WTC11 (cell line): Measurements from ENCODE around the gene FRAT2. TPM values are rescaled to one million over a fixed set of nuclear protein-coding genes. Genes with fewer than 3 reads are reported as not detected.
A peak's percentile ranks its signal among the peaks of the same experiment; 100 is the strongest.

ENCODE experiments used
- ATAC-seq: fragments of 200-7000 bp; cut with Tn5 transposase; 2 replicates; pipeline ENCODE4 v1.10.0; 2021; ENCODE audit warnings: mild to moderate bottlenecking, moderate library complexity
- CTCF ChIA-PET: fragments of 300-600 bp; sonication (Branson Sonifier 250); formaldehyde crosslinking; loops from one replicate; lab custom pipeline; 2021; ENCODE audit warnings: antibody characterized with exemption; lab: Charles Lee
- POLR2A ChIA-PET: fragments of 350-600 bp; sonication (Branson Sonifier 250); formaldehyde crosslinking; loops from one replicate; lab custom pipeline; 2021; ENCODE audit warnings: antibody characterized with exemption; lab: Charles Lee
- DNase-seq: peaks from one replicate; pipeline ENCODE4 v3.0.0; 2021; ENCODE audit warnings: low spot score
- H3K27ac Mint-ChIP-seq: 2 replicates; pipeline ENCODE4 v1.8.0; 2021; ENCODE audit warnings: mixed read lengths
- H3K27me3 Mint-ChIP-seq: 2 replicates; pipeline ENCODE4 v1.8.0; 2021; ENCODE audit warnings: low read depth, mild to moderate bottlenecking, moderate library complexity, mixed read lengths
- H3K36me3 Mint-ChIP-seq: 2 replicates; pipeline ENCODE4 v1.8.0; 2021; ENCODE audit warnings: mixed read lengths
- H3K4me1 Mint-ChIP-seq: 2 replicates; pipeline ENCODE4 v1.8.0; 2022; ENCODE audit warnings: mixed read lengths
- H3K4me3 Mint-ChIP-seq: 2 replicates; pipeline ENCODE4 v1.8.0; 2021; ENCODE audit warnings: mild to moderate bottlenecking, moderate library complexity, mixed read lengths
- H3K9me3 Mint-ChIP-seq: 2 replicates; pipeline ENCODE4 v1.8.0; 2021; ENCODE audit warnings: mixed read lengths
- CBFB ChIP-seq: sonication (generic); formaldehyde crosslinking; IDR thresholded peaks from 2 replicates; pipeline ENCODE4 v1.8.1; 2022; ENCODE audit warnings: mild to moderate bottlenecking, low read depth, missing genetic modification reagents
- EMX1 ChIP-seq: fragments of 250-450 bp; sonication (Bioruptor Pico); IDR thresholded peaks from 2 replicates; pipeline ENCODE4 v1.8.0; 2021; ENCODE audit warnings: mild to moderate bottlenecking
- ESRRA ChIP-seq: sonication (generic); formaldehyde crosslinking; IDR thresholded peaks from 2 replicates; pipeline ENCODE4 v1.8.1; 2022; ENCODE audit warnings: mild to moderate bottlenecking, missing genetic modification reagents, borderline replicate concordance
- GTF2I ChIP-seq: fragments of 250-450 bp; sonication (Bioruptor Pico); conservative IDR thresholded peaks from 2 replicates; pipeline ENCODE4 v1.4.0; 2021; ENCODE audit warnings: mild to moderate bottlenecking
- JAZF1 ChIP-seq: fragments of 250-450 bp; sonication (Bioruptor Pico); IDR thresholded peaks from 2 replicates; pipeline ENCODE4 v1.9.0; 2021; ENCODE audit warnings: moderate library complexity, mild to moderate bottlenecking, inconsistent platforms
- MYBL2 ChIP-seq: sonication (generic); formaldehyde crosslinking; IDR thresholded peaks from 2 replicates; pipeline ENCODE4 v1.8.1; 2023; ENCODE audit warnings: mild to moderate bottlenecking, moderate library complexity, missing genetic modification reagents
- NFATC4 ChIP-seq: fragments of 250-450 bp; sonication (Bioruptor Pico); IDR thresholded peaks from 2 replicates; pipeline ENCODE4 v1.9.0; 2021; ENCODE audit warnings: mild to moderate bottlenecking
- NFYB ChIP-seq: sonication (generic); formaldehyde crosslinking; conservative IDR thresholded peaks from 2 replicates; pipeline ENCODE4 v1.8.0; 2022; ENCODE audit warnings: low read depth, missing genetic modification reagents
- NR3C1 ChIP-seq: sonication (generic); formaldehyde crosslinking; conservative IDR thresholded peaks from 2 replicates; pipeline ENCODE4 v1.8.1; 2023; ENCODE audit warnings: low read depth, mild to moderate bottlenecking, missing genetic modification reagents
- PRRX2 ChIP-seq: fragments of 250-450 bp; sonication (Bioruptor Pico); IDR thresholded peaks from 2 replicates; pipeline ENCODE4 v1.8.0; 2021; ENCODE audit warnings: mild to moderate bottlenecking
- SMAD3 ChIP-seq: sonication (generic); formaldehyde crosslinking; IDR thresholded peaks from 2 replicates; pipeline ENCODE4 v1.8.0; 2022; ENCODE audit warnings: missing genetic modification reagents, mild to moderate bottlenecking, borderline replicate concordance
- SMAD4 ChIP-seq: sonication (generic); formaldehyde crosslinking; IDR thresholded peaks from 2 replicates; pipeline ENCODE4 v1.8.0; 2022; ENCODE audit warnings: mild to moderate bottlenecking, missing genetic modification reagents
- TCF7 ChIP-seq: sonication (generic); formaldehyde crosslinking; IDR thresholded peaks from 2 replicates; pipeline ENCODE4 v1.8.0; 2022; ENCODE audit warnings: mild to moderate bottlenecking, low read depth, missing genetic modification reagents, moderate library complexity
- TEAD1 ChIP-seq: sonication (generic); formaldehyde crosslinking; IDR thresholded peaks from 2 replicates; pipeline ENCODE4 v1.8.0; 2022; ENCODE audit warnings: mild to moderate bottlenecking, missing genetic modification reagents
- TEAD4 ChIP-seq: sonication (generic); formaldehyde crosslinking; IDR thresholded peaks from 2 replicates; pipeline ENCODE4 v1.8.0; 2022; ENCODE audit warnings: mild to moderate bottlenecking, missing genetic modification reagents
- TP53 ChIP-seq: sonication (generic); formaldehyde crosslinking; IDR thresholded peaks from 2 replicates; pipeline ENCODE4 v1.8.1; 2023; ENCODE audit warnings: mild to moderate bottlenecking, missing genetic modification reagents
- ZNF121 ChIP-seq: sonication (generic); formaldehyde crosslinking; IDR thresholded peaks from 2 replicates; pipeline ENCODE4 v1.8.0; 2023; ENCODE audit warnings: missing genetic modification reagents
- ZNF263 ChIP-seq: sonication (generic); formaldehyde crosslinking; IDR thresholded peaks from 2 replicates; pipeline ENCODE4 v1.8.1; 2022; ENCODE audit warnings: low read depth, mild to moderate bottlenecking, moderate library complexity, missing genetic modification reagents
- ZNF317 ChIP-seq: sonication (generic); formaldehyde crosslinking; IDR thresholded peaks from 2 replicates; pipeline ENCODE4 v1.8.1; 2023; ENCODE audit warnings: low read depth, mild to moderate bottlenecking, moderate library complexity, missing genetic modification reagents, borderline replicate concordance
- ZNF396 ChIP-seq: fragments of 250-450 bp; sonication (Bioruptor Pico); IDR thresholded peaks from 2 replicates; pipeline ENCODE4 v1.8.0; 2021; ENCODE audit warnings: mild to moderate bottlenecking, moderate library complexity, borderline replicate concordance
- ZNF423 ChIP-seq: fragments of 250-450 bp; sonication (Bioruptor Pico); IDR thresholded peaks from 2 replicates; pipeline ENCODE4 v2.1.2; 2022; ENCODE audit warnings: mild to moderate bottlenecking, moderate library complexity
- total RNA-seq: library from RNA; stranded (reverse); gene quantifications from 3 replicates; pipeline ENCODE4 v1.2.3, GENCODE V29; 2021
- TF ChIP-seq, protein P1 (sequence below): sonication (generic); formaldehyde crosslinking; IDR thresholded peaks from 2 replicates; pipeline ENCODE4 v1.8.1; 2022; ENCODE audit warnings: low read depth, mild to moderate bottlenecking, moderate library complexity, missing genetic modification reagents, borderline replicate concordance
- TF ChIP-seq, protein P2 (sequence below): sonication (generic); formaldehyde crosslinking; conservative IDR thresholded peaks from 2 replicates; pipeline ENCODE4 v1.8.1; 2022; ENCODE audit warnings: mild to moderate bottlenecking, missing genetic modification reagents
- TF ChIP-seq, protein P3 (sequence below): sonication (generic); formaldehyde crosslinking; IDR thresholded peaks from 2 replicates; pipeline ENCODE4 v1.8.1; 2023; ENCODE audit warnings: mild to moderate bottlenecking, missing genetic modification reagents, moderate library complexity
- TF ChIP-seq, protein P4 (sequence below): sonication (generic); formaldehyde crosslinking; IDR thresholded peaks from 2 replicates; pipeline ENCODE4 v1.8.1; 2023; ENCODE audit warnings: mild to moderate bottlenecking, missing genetic modification reagents, borderline replicate concordance
- TF ChIP-seq, protein P5 (sequence below): sonication (generic); formaldehyde crosslinking; IDR thresholded peaks from 2 replicates; pipeline ENCODE4 v1.8.0; 2022; ENCODE audit warnings: mild to moderate bottlenecking, missing genetic modification reagents
- TF ChIP-seq, protein P6 (sequence below): fragments of 250-450 bp; sonication (Bioruptor Pico); IDR thresholded peaks from 2 replicates; pipeline ENCODE4 v1.8.0; 2021; ENCODE audit warnings: mild to moderate bottlenecking

Gene FRAT2
- total RNA-seq, 1 experiment from 2014 or later, result 48.2 TPM

DNA sequence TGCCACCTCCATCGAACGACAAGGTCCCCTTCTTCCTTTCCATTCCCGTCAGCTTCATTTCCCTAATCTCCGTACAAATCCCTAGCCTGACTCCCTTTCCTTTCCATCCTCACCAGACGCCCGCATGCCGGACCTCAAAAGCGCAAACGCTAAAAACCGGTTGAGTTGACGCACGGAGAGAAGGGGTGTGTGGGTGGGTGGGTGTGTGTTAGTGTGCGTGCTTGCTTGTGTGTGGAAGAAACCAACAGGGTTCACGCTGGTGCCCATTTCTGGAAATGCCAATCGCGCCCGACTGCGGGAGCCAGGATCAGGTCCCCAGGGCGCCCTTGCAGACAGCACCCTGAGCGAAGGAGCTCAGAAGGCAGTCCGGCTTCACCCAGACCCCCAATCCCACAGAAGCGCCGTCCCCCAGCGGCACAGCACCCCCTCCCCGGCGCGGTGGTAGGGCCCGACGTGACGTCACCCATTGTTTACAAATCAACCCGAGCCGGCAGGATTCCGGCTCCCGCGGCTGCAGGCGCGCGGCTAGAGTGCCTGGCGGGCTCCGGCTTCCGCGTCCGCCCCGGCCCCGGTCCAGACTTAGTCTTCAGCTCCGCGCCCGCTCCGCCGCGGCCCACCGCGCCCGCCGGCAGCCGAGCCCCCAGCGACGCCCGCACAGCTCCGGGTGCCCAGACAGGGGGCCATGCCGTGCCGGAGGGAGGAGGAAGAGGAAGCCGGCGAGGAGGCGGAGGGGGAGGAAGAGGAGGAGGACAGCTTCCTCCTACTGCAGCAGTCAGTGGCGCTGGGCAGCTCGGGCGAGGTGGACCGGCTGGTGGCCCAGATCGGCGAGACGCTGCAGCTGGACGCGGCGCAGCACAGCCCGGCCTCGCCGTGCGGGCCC, 15.5 kb downstream of the FRAT2 start, which contains the start of gene FRAT1:
Gene FRAT1, plus strand, starts transcription at position 500 of the 880 bp plus-strand sequence. Its CDS starts 183 bp downstream, at position 683.
- no peaks in the 10 kb centered on the region for H3K9me3 Mint-ChIP-seq
- peaks cover 33% of the 10 kb centered on the region for H3K27me3 Mint-ChIP-seq
- CTCF ChIA-PET, result interaction anchor here (0.8 to 2.0 kb wide), 9 partner anchors 11 to 246 kb away, joined by 3 to 26 read pairs (median 4); no protein-coding TSS in a partner anchor
- peak within 1 kb of the TSS; percentile 98 for H3K27ac Mint-ChIP-seq
- peak within 1 kb of the TSS; percentile 83 for H3K4me3 Mint-ChIP-seq
- H3K36me3 Mint-ChIP-seq, result no peaks in the 10 kb centered on the region
- POLR2A ChIA-PET, result interaction anchor here (0.7 to 2.9 kb wide), 5 partner anchors 10 to 82 kb away, joined by 3 to 46 read pairs (median 4); partner anchors contain the start of genes ARHGAP19, FRAT2 and RRP12
- ATAC-seq, result peak; percentile 50
- DNase-seq, result peak; percentile 92
- peaks cover 29% of the 10 kb centered on the region for H3K4me1 Mint-ChIP-seq
- TF ChIP-seq, protein P1, sequence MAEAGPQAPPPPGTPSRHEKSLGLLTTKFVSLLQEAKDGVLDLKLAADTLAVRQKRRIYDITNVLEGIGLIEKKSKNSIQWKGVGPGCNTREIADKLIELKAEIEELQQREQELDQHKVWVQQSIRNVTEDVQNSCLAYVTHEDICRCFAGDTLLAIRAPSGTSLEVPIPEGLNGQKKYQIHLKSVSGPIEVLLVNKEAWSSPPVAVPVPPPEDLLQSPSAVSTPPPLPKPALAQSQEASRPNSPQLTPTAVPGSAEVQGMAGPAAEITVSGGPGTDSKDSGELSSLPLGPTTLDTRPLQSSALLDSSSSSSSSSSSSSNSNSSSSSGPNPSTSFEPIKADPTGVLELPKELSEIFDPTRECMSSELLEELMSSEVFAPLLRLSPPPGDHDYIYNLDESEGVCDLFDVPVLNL, result no peak
- TF ChIP-seq MYBL2 (CRISPR knock-in tag) (no peak), TP53 (CRISPR knock-in tag) (no peak; the same call in 1 of the 2 replicates), TCF7 (CRISPR knock-in tag) (no peak), ZNF423 (CRISPR knock-in tag) (no peak), TEAD4 (no peak), SMAD4 (CRISPR knock-in tag) (no peak), NFYB (CRISPR knock-in tag) (no peak), GTF2I (CRISPR knock-in tag) (no peak), NR3C1 (CRISPR knock-in tag) (no peak), CBFB (CRISPR knock-in tag) (0 out of 2 replicates have a peak, but pooled peaks have one; percentile 58), NFATC4 (CRISPR knock-in tag) (no peak), ZNF263 (peak; percentile 87), TEAD1 (no peak), SMAD3 (CRISPR knock-in tag) (no peak), ZNF121 (CRISPR knock-in tag) (no peak), JAZF1 (no peak), ZNF317 (CRISPR knock-in tag) (no peak), ZNF396 (no peak), EMX1 (CRISPR knock-in tag) (no peak), PRRX2 (no peak), ESRRA (CRISPR knock-in tag) (peak; percentile 51; the same call in 1 of the 2 replicates)
- TF ChIP-seq, protein P2, sequence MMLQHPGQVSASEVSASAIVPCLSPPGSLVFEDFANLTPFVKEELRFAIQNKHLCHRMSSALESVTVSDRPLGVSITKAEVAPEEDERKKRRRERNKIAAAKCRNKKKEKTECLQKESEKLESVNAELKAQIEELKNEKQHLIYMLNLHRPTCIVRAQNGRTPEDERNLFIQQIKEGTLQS (CRISPR knock-in tag), result no peak
- TF ChIP-seq, protein P3, sequence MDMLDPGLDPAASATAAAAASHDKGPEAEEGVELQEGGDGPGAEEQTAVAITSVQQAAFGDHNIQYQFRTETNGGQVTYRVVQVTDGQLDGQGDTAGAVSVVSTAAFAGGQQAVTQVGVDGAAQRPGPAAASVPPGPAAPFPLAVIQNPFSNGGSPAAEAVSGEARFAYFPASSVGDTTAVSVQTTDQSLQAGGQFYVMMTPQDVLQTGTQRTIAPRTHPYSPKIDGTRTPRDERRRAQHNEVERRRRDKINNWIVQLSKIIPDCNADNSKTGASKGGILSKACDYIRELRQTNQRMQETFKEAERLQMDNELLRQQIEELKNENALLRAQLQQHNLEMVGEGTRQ (CRISPR knock-in tag), result no peak
- TF ChIP-seq, protein P4, sequence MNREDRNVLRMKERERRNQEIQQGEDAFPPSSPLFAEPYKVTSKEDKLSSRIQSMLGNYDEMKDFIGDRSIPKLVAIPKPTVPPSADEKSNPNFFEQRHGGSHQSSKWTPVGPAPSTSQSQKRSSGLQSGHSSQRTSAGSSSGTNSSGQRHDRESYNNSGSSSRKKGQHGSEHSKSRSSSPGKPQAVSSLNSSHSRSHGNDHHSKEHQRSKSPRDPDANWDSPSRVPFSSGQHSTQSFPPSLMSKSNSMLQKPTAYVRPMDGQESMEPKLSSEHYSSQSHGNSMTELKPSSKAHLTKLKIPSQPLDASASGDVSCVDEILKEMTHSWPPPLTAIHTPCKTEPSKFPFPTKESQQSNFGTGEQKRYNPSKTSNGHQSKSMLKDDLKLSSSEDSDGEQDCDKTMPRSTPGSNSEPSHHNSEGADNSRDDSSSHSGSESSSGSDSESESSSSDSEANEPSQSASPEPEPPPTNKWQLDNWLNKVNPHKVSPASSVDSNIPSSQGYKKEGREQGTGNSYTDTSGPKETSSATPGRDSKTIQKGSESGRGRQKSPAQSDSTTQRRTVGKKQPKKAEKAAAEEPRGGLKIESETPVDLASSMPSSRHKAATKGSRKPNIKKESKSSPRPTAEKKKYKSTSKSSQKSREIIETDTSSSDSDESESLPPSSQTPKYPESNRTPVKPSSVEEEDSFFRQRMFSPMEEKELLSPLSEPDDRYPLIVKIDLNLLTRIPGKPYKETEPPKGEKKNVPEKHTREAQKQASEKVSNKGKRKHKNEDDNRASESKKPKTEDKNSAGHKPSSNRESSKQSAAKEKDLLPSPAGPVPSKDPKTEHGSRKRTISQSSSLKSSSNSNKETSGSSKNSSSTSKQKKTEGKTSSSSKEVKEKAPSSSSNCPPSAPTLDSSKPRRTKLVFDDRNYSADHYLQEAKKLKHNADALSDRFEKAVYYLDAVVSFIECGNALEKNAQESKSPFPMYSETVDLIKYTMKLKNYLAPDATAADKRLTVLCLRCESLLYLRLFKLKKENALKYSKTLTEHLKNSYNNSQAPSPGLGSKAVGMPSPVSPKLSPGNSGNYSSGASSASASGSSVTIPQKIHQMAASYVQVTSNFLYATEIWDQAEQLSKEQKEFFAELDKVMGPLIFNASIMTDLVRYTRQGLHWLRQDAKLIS, result no peak
- TF ChIP-seq, protein P5, sequence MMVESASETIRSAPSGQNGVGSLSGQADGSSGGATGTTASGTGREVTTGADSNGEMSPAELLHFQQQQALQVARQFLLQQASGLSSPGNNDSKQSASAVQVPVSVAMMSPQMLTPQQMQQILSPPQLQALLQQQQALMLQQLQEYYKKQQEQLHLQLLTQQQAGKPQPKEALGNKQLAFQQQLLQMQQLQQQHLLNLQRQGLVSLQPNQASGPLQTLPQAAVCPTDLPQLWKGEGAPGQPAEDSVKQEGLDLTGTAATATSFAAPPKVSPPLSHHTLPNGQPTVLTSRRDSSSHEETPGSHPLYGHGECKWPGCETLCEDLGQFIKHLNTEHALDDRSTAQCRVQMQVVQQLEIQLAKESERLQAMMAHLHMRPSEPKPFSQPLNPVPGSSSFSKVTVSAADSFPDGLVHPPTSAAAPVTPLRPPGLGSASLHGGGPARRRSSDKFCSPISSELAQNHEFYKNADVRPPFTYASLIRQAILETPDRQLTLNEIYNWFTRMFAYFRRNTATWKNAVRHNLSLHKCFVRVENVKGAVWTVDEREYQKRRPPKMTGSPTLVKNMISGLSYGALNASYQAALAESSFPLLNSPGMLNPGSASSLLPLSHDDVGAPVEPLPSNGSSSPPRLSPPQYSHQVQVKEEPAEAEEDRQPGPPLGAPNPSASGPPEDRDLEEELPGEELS (CRISPR knock-in tag), result peak; percentile 7
- TF ChIP-seq, protein P6, sequence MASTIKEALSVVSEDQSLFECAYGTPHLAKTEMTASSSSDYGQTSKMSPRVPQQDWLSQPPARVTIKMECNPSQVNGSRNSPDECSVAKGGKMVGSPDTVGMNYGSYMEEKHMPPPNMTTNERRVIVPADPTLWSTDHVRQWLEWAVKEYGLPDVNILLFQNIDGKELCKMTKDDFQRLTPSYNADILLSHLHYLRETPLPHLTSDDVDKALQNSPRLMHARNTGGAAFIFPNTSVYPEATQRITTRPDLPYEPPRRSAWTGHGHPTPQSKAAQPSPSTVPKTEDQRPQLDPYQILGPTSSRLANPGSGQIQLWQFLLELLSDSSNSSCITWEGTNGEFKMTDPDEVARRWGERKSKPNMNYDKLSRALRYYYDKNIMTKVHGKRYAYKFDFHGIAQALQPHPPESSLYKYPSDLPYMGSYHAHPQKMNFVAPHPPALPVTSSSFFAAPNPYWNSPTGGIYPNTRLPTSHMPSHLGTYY, result no peak
